ENCODE data around the gene PRKAA2.
"Not testable (repeated sequence)": the region's sequence is repeated elsewhere in the genome, so short reads cannot be mapped to it uniquely, and the experiment has no call there.

The PRKAA2 gene

GRCh38 chr1:56644919-56645676 is at the start of gene PRKAA2:
TSS of gene PRKAA2 (plus strand) at chr1:56645314. CDS start at chr1:56645388, 74 bp downstream.
- DNase-seq (ENCODE audit: low read depth), result peak; percentile 37

GRCh38 chr1:56595397-56596191 is 49.5 kb upstream of the PRKAA2 start:
- not testable (repeated sequence) for DNase-seq (ENCODE audit: low read depth)

GRCh38 chr1:56610097-56610496 is 35.0 kb upstream of the PRKAA2 start:
- not testable (repeated sequence) for DNase-seq (ENCODE audit: low read depth)

DNA sequence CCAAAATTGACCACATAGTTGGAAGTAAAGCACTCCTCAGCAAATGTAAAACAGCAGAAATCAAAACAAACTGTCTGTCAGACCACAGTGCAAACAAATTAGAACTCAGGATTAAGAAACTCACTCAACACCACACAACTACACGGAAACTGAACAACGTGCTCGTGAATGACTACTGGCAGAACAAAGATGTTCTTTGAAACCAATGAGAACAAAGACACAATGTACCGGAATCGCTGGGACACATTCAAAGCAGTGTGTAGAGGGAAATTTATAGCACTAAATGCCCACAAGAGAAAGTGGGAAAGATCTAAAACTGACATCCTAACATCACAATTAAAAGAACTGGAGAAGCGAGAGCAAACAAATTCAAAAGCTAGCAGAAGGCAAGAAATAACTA is 34.3 kb upstream of the PRKAA2 start:
- not testable (repeated sequence) for DNase-seq (ENCODE audit: low read depth)

- no peak for DNase-seq (ENCODE audit: low read depth)
Measured at GRCh38 chr1:56617141-56617540, 28.0 kb upstream of the PRKAA2 start.

GRCh38 chr1:56625819-56626440 is 19.2 kb upstream of the PRKAA2 start:
- DNase-seq (ENCODE audit: low read depth), result no peak

- DNase-seq (ENCODE audit: low read depth), result peak; percentile 60
Measured at GRCh38 chr1:56626546-56626945, 18.6 kb upstream of the PRKAA2 start.

- DNase-seq (ENCODE audit: low read depth), result peak; percentile 33
Measured at GRCh38 chr1:56627019-56627635, 18.0 kb upstream of the PRKAA2 start.

DNA sequence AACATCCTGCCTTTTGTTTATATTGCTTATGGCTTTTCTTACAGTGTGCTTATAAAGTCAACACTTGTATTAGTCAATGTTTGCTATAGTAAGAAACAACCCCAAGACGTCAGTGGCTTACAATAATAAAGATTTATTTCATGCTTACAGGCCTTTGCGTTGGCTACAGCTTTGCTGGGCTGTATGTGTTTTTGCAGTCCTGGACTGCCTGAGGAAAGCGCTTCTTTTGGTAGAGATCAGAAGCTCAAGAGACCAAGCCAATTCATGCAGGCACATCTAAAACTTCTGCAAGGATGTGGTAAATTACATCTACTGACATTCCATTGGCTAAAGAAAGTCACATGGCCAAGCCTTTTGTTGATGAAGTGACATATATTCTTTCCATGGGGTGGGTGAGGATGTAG is 17.5 kb upstream of the PRKAA2 start:
- DNase-seq (ENCODE audit: low read depth), result no peak

DNA sequence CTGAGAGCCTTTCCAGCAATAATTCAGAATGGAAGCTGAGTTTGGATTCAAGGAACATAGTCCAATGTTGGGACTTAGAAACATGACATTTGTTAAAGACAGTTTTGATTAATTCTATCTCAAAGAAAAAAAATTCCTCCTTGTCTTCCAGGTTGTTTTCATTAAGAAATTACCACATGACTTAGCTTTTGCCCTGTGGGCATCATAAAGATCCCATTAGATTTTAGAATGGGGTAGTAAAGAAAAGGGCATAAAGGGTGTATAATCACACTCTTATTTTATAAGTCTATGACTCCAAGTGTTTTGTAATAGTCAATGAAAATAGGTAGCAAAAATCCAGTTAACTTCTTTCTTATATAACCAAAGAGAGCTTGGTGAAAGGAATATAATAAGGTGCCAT is 14.3 kb upstream of the PRKAA2 start:
- no peak for DNase-seq (ENCODE audit: low read depth)

DNA sequence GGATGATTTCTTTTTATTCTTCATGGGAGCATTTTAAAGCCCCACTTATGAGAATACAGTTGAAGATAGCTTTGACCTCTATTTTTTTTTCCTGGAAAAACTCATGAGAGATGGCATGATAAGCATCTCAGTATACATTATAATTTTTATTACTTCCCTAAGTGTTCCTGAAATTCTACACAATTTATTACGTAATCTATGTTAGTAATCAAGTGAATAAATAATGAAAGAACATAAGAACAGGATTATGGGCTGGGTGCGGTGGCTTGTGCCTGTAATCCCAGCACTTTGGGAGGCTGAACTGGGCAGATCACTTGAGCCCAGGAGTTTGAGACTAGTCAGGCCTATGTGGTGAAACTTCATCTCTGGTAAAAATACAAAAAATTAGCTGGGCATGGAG is 13.2 kb upstream of the PRKAA2 start:
- DNase-seq (ENCODE audit: low read depth), result no peak

- no peak for DNase-seq (ENCODE audit: low read depth)
Measured at GRCh38 chr1:56634981-56635380, 10.1 kb upstream of the PRKAA2 start.

- DNase-seq (ENCODE audit: low read depth), result no peak
Measured at GRCh38 chr1:56638248-56638647, 6.9 kb upstream of the PRKAA2 start.

DNA sequence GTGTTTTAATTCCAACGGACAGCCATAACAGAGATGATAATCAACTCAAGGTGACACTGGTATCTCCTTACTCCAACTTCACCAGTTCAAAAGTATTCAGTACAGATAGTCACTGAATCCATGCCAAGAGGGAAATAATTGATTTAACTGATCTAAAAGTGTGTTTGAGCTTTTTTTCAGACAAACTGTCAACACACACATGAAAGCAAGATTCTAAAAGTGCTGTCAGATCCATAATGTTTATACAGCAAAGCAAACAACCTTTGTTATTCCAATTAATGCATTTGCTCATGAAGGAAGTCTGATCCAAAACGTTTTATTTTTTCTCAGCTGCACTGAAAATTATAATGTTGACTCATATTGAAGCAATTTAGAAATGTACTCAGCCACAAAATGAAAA is 5.9 kb upstream of the PRKAA2 start:
- DNase-seq (ENCODE audit: low read depth), result no peak

- DNase-seq (ENCODE audit: low read depth), result no peak
Measured at GRCh38 chr1:56643661-56644060, 1.5 kb upstream of the PRKAA2 start.

DNA sequence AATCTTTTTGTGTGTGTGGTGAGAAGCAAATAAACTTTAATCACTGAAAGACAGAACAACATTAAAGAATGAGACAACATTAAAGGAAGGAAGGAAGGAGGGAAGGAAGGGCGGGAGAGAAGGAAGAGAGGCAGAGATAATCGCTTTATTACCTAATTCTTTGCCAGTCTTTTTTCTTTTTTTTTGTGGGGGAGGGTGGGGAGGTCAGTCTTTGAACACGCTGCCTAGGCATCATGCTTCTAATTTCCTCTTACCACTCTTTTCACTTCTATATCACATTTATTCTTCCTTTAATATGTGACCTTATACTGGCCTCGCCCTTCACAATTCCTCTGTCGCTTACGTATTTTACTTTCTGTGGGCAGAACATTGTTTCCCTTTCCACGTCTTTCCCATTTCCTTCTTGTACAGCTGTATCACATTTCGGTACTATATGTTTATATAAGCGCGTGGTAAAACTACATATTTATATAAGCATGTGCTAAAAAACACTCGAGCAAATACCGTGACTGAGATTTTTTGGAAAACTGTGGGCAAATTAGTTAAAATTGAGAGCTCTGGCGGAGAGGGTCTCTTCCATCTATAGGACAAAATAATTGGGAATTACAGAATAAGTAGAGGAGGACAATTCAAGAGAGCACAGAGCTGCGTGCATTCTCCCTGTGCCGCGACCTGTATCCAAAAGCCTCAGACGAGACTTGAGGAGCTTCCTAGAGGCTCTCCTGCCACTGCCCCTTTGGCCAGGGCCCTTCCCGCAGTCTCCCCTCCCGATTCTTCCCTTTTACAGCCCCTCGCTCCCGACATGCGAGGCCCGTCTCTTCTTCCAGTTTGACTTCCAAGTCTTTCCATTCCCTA is 823 bp upstream of the PRKAA2 start:
- peak; percentile 38 for DNase-seq (ENCODE audit: low read depth)

- DNase-seq (ENCODE audit: low read depth), result no peak
Measured at GRCh38 chr1:56645677-56646305, 677 bp downstream of the PRKAA2 start.

- DNase-seq (ENCODE audit: low read depth), result no peak
Measured at GRCh38 chr1:56646611-56647010, 1.5 kb downstream of the PRKAA2 start.

GRCh38 chr1:56647106-56647505 is 2.0 kb downstream of the PRKAA2 start:
- DNase-seq (ENCODE audit: low read depth), result no peak

GRCh38 chr1:56648546-56648945 is 3.4 kb downstream of the PRKAA2 start:
- DNase-seq (ENCODE audit: low read depth), result no peak
